ENCODE data around the gene TP73.

The TP73 gene

GRCh38 chr1:3779265-3779911 is 127.1 kb downstream of the TP73 start:
- no peak overlapping the region for H3K4me3 ChIP-seq (ENCODE audit: low read length)
- no peak for TF ChIP-seq CTCF (conservative IDR thresholded peaks at IDR 0.05; ENCODE audit: low read depth, low read length)
- DNase-seq (ENCODE audit: low read depth), result no peak

GRCh38 chr1:3779912-3780416 is 127.6 kb downstream of the TP73 start:
- no peak for DNase-seq (ENCODE audit: low read depth)
- H3K4me3 ChIP-seq (ENCODE audit: low read length), result no peak overlapping the region
- no peak for TF ChIP-seq CTCF (conservative IDR thresholded peaks at IDR 0.05; ENCODE audit: low read depth, low read length)

DNA sequence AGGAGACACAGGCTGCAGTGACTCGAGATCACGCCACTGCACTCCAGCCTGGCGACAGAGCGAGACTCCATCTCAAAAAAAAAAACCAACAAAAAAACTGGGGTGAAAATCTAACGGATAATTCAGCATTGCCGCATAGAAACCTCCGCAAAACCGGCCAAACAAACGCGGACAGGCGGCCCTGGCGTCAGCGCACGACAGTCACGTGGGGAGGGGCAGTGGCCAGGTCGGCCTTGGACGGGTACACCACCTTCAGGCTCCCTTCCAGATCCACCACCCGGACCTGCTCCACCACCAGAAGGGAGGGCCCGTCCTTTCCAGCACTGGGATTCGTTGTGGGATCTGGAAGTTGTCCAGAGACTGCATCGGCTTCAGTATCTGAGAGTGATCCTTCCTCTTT is 128.6 kb downstream of the TP73 start:
- no peak for DNase-seq (ENCODE audit: low read depth)
- no peak overlapping the region for H3K4me3 ChIP-seq (ENCODE audit: low read length)
- TF ChIP-seq CTCF (conservative IDR thresholded peaks at IDR 0.05; ENCODE audit: low read depth, low read length), result no peak

- no peak for DNase-seq (ENCODE audit: low read depth)
- H3K4me3 ChIP-seq (ENCODE audit: low read length), result no peak overlapping the region
- TF ChIP-seq CTCF (conservative IDR thresholded peaks at IDR 0.05; ENCODE audit: low read depth, low read length), result no peak
Observed at GRCh38 chr1:3783651-3784474, 131.5 kb downstream of the TP73 start.

DNA sequence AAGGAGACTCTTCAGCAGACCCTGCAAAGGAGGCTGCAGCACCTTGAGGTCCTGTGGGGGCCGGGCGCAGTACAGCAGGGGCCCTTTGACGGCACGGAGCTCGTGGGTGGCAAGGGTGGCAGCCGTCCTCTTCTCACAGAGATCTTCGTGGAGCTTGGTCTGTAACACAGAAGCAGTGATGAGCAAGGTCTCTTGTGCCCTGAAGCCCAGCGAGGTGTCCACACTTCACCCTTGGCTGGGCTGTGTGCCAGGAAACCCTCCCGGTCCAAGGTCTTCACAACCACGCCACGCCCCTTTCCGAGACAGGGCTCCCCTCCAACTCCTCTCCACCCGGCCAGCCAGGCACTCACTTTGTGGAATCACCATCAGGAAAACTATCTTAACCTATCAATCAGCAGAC is 132.7 kb downstream of the TP73 start:
- TF ChIP-seq CTCF (conservative IDR thresholded peaks at IDR 0.05; ENCODE audit: low read depth, low read length), result no peak
- DNase-seq (ENCODE audit: low read depth), result no peak
- no peak overlapping the region for H3K4me3 ChIP-seq (ENCODE audit: low read length)

- no peak for DNase-seq (ENCODE audit: low read depth)
- peak; percentile 55 for TF ChIP-seq CTCF (conservative IDR thresholded peaks at IDR 0.05; ENCODE audit: low read depth, low read length)
Observed at GRCh38 chr1:3785456-3786157, 133.3 kb downstream of the TP73 start.

More at GRCh38 chr1:3785456-3786157, 133.3 kb downstream of the TP73 start:
- no peak overlapping the region for H3K4me3 ChIP-seq (ENCODE audit: low read length)

Measured in retinal pigment epithelial cell (primary cell).